TTC549 (cell line): Measurements from ENCODE around the gene MTNR1B.

Experiments
- FAIRE-seq: peaks from 2 replicates; lab custom pipeline; 2012; peaks lifted over from hg19 to GRCh38; lab: Jason Lieb, UNC

Gene MTNR1B

GRCh38 chr11:92969634-92970347, at the start of gene MTNR1B:
Gene MTNR1B (plus strand): TSS chr11:92969651. CDS start chr11:92969726, 75 bp downstream.
- no peak for FAIRE-seq

GRCh38 chr11:92920331-92920730, 49.1 kb upstream of the MTNR1B start:
- FAIRE-seq, result no peak

GRCh38 chr11:92922731-92923130, 46.7 kb upstream of the MTNR1B start:
- no peak for FAIRE-seq

GRCh38 chr11:92929246-92929645, 40.2 kb upstream of the MTNR1B start:
- no peak for FAIRE-seq

- no peak for FAIRE-seq
These were observed 39.8 kb upstream of the MTNR1B start for GRCh38 chr11:92929653-92930052.

GRCh38 chr11:92931746-92932422, 37.6 kb upstream of the MTNR1B start:
- no peak for FAIRE-seq

GRCh38 chr11:92939305-92939704, 30.1 kb upstream of the MTNR1B start:
- no peak for FAIRE-seq

- FAIRE-seq, result no peak
These were observed 27.5 kb upstream of the MTNR1B start for GRCh38 chr11:92941676-92942571.

- no peak for FAIRE-seq
These were observed 22.7 kb upstream of the MTNR1B start for GRCh38 chr11:92946707-92947106.

GRCh38 chr11:92948116-92948515, 21.3 kb upstream of the MTNR1B start:
- no peak for FAIRE-seq

- no peak for FAIRE-seq
These were observed 15.4 kb upstream of the MTNR1B start for GRCh38 chr11:92954003-92954402.

- FAIRE-seq, result no peak
These were observed 13.6 kb upstream of the MTNR1B start for GRCh38 chr11:92955860-92956259.

- no peak for FAIRE-seq
These were observed 8.6 kb upstream of the MTNR1B start for GRCh38 chr11:92960886-92961285.

GRCh38 chr11:92962446-92962845, 7.0 kb upstream of the MTNR1B start:
- no peak for FAIRE-seq

GRCh38 chr11:92964471-92964870, 5.0 kb upstream of the MTNR1B start:
- no peak for FAIRE-seq

- no peak for FAIRE-seq
These were observed 4.3 kb upstream of the MTNR1B start for GRCh38 chr11:92965196-92965595.

GRCh38 chr11:92967178-92967577, 2.3 kb upstream of the MTNR1B start:
- no peak for FAIRE-seq

GRCh38 chr11:92967867-92968266, 1.6 kb upstream of the MTNR1B start:
- FAIRE-seq, result no peak

- no peak for FAIRE-seq
These were observed 188 bp upstream of the MTNR1B start for GRCh38 chr11:92969293-92969633.

GRCh38 chr11:92972248-92972647, 2.8 kb downstream of the MTNR1B start:
- FAIRE-seq, result no peak

GRCh38 chr11:92975285-92975684, 5.8 kb downstream of the MTNR1B start:
- no peak for FAIRE-seq

GRCh38 chr11:92976681-92977080, 7.2 kb downstream of the MTNR1B start:
- FAIRE-seq, result no peak

- no peak for FAIRE-seq
These were observed 8.0 kb downstream of the MTNR1B start for GRCh38 chr11:92977401-92977800.
